GM12878 (cell line): Measurements from ENCODE around the gene CEP78. TPM values are rescaled to one million over a fixed set of nuclear protein-coding genes. Genes with fewer than 3 reads are reported as not detected.

Experiments
- ATAC-seq: fragments of 200-7000 bp; cut with Tn5 transposase; 3 replicates; pipeline ENCODE4 v1.9.1; 2020; ENCODE audit warnings: mild to moderate bottlenecking, moderate library complexity
- Bru-seq: library from RNA; stranded (reverse); fragments of 400-500 nt; gene quantifications from one replicate; lab custom pipeline; 2021; lab: Mats Ljungman, UMichigan
- BruChase-seq, 2 experiments: library from RNA; stranded (reverse); fragments of 400-500 nt; gene quantifications; one replicate each; lab custom pipeline; 2021; lab: Mats Ljungman, UMichigan
- BruUV-seq: library from RNA; stranded (reverse); fragments of 400-500 nt; replicated peaks from 2 replicates; lab custom pipeline; 2021; lab: Mats Ljungman, UMichigan
- CTCF ChIA-PET: fragments of 300-600 bp; sonication (Branson Sonifier 250); formaldehyde crosslinking; extraction: SDS; loops from one replicate; lab custom pipeline; 2021; ENCODE audit warnings: inconsistent platforms; lab: Yijun Ruan, JAX
- POLR2A ChIA-PET: fragments of 350-600 bp; formaldehyde crosslinking; extraction: SDS; loops from one replicate; lab custom pipeline; 2021; ENCODE audit warnings: inconsistent platforms; lab: Charles Lee
- RAD21 ChIA-PET: fragments of 300-600 bp; sonication (Branson Sonifier 250); formaldehyde crosslinking; loops from one replicate; lab custom pipeline; 2023; ENCODE audit warnings: antibody characterized with exemption; ENCODE audit not compliant: unreplicated experiment; lab: Charles Lee
- SMC1A ChIA-PET: fragments of 300-600 bp; sonication (Branson Sonifier 250); formaldehyde crosslinking; loops from one replicate; lab custom pipeline; 2023; ENCODE audit not compliant: unreplicated experiment, uncharacterized antibody; lab: Charles Lee
- DNase-seq: peaks from one replicate; pipeline ENCODE4 v3.0.0-alpha.2; 2011; ENCODE audit warnings: low read depth, low spot score
- FAIRE-seq: peaks from 3 replicates; lab custom pipeline; 2011; peaks lifted over from hg19 to GRCh38; lab: Jason Lieb, UNC
- H2AFZ ChIP-seq: 2 replicates; pipeline ENCODE4 v1.6.0; 2011; ENCODE audit warnings: low read depth, low read length, control low read depth; ENCODE audit not compliant: control insufficient read depth
- H3K27ac ChIP-seq: 2 replicates; pipeline ENCODE4 v1.5.1; 2011; ENCODE audit warnings: control low read depth; ENCODE audit not compliant: control insufficient read depth, insufficient read depth
- H3K27me3 ChIP-seq, 2 experiments: replicated peaks in 1 of 2; 2 replicates each; pipeline versions ENCODE4 v1.6.0 to v1.6.1; 2011; ENCODE audit warnings: low read length in 1 of 2; ENCODE audit not compliant: control insufficient read depth in 2 of 2, insufficient read depth in 2 of 2
- H3K36me3 ChIP-seq, 2 experiments: 2 replicates each; pipeline ENCODE4 v1.5.1; 2011; ENCODE audit warnings: low read length in 1 of 2; ENCODE audit not compliant: control insufficient read depth in 2 of 2, insufficient read depth in 2 of 2
- H3K4me1 ChIP-seq: 2 replicates; pipeline ENCODE4 v1.6.1; 2011; ENCODE audit warnings: mild to moderate bottlenecking, low read length, moderate library complexity, mixed read lengths; ENCODE audit not compliant: control insufficient read depth, insufficient read depth
- H3K4me2 ChIP-seq: 2 replicates; pipeline ENCODE4 v1.6.0; 2011; ENCODE audit warnings: control low read depth; ENCODE audit not compliant: control insufficient read depth, insufficient read depth
- H3K4me3 ChIP-seq: fragments of 200-600 bp; sonication (generic); 2 replicates; pipeline ENCODE4 v1.5.1; 2016
- H3K79me2 ChIP-seq: 2 replicates; pipeline ENCODE4 v1.6.0; 2011; ENCODE audit warnings: low read length; ENCODE audit not compliant: control insufficient read depth, insufficient read depth
- H3K9ac ChIP-seq: 2 replicates; pipeline ENCODE4 v1.8.0; 2011; ENCODE audit warnings: low read length, control low read depth, mixed read lengths; ENCODE audit not compliant: control insufficient read depth, insufficient read depth
- H3K9me3 ChIP-seq: replicated peaks from 3 replicates; pipeline ENCODE4 v1.5.1; 2011; ENCODE audit warnings: mild to moderate bottlenecking, low read length; ENCODE audit not compliant: control insufficient read depth, insufficient read depth
- H4K20me1 ChIP-seq: 2 replicates; pipeline ENCODE4 v1.6.0; 2011; ENCODE audit not compliant: control insufficient read depth, insufficient read depth
- CBFB ChIP-seq: IDR thresholded peaks from 2 replicates; pipeline ENCODE4 v1.6.1; 2016; ENCODE audit warnings: antibody characterized with exemption, low read depth
- CHD1 ChIP-seq: IDR thresholded peaks from 2 replicates; pipeline ENCODE4 v1.6.1; 2012; ENCODE audit warnings: low read depth, low read length, improper control_type of control experiment
- E2F4 ChIP-seq: IDR thresholded peaks from 2 replicates; pipeline ENCODE4 v1.6.1; 2012; ENCODE audit warnings: low read depth, low read length, improper control_type of control experiment
- HDAC2 ChIP-seq: fragments of 200-600 bp; sonication (generic); IDR thresholded peaks from 2 replicates; pipeline ENCODE4 v1.6.1; 2017
- MTA2 ChIP-seq: fragments of 450-650 bp; IDR thresholded peaks from 2 replicates; pipeline ENCODE4 v1.6.1; 2016; ENCODE audit warnings: low read depth, mild to moderate bottlenecking, moderate library complexity
- SMC3 ChIP-seq: IDR thresholded peaks from 2 replicates; pipeline ENCODE4 v1.6.1; 2011; ENCODE audit warnings: low read length, improper control_type of control experiment, borderline replicate concordance
- TCF7 ChIP-seq: IDR thresholded peaks from 2 replicates; pipeline ENCODE4 v1.6.1; 2014; ENCODE audit warnings: antibody characterized with exemption, borderline replicate concordance
- ZNF24 ChIP-seq: fragments of 450-650 bp; IDR thresholded peaks from 2 replicates; pipeline ENCODE4 v1.6.1; 2017; ENCODE audit warnings: antibody characterized with exemption, mild to moderate bottlenecking
- ZZZ3 ChIP-seq: IDR thresholded peaks from 2 replicates; pipeline ENCODE4 v1.6.1; 2011; ENCODE audit warnings: low read depth; ENCODE audit not compliant: control insufficient read depth, insufficient read length
- WGBS: methylation state at CpG from one replicate; pipeline ENCODE4 v1.1.6; 2016; ENCODE audit warnings: low lambda C conversion rate; ENCODE audit not compliant: insufficient replicate concordance, insufficient coverage; ENCODE audit errors: missing lambda C conversion rate; 5-methylcytosine and 5-hydroxymethylcytosine counted together
- in situ Hi-C: fragments of 300-500 bp; cut with MboI; formaldehyde crosslinking; loops from 9 replicates; pipeline ENCODE4 v1.14.3; 2018; ENCODE audit warnings: mixed read lengths
- intact Hi-C: fragments of 100-400 bp; cut with micrococcal nuclease; formaldehyde crosslinking; loops from one replicate; pipeline ENCODE4 v1.14.2; 2022; ENCODE audit not compliant: unreplicated experiment
- long read RNA-seq, 2 experiments: library from polyadenylated mRNA; unstranded; transcript quantifications; one replicate each; pipeline ENCODE4 v2.0.0, GENCODE V29; 2019 to 2020
- polyA minus RNA-seq, 3 experiments: library from RNA; depleted of rRNA, polyadenylated mRNA; stranded (reverse); fragments of >200 nt; gene quantifications; 2 replicates each; pipeline ENCODE4 v1.2.3, GENCODE V29; 2011
- polyA plus RNA-seq, 11 experiments: library from polyadenylated mRNA; depleted of rRNA in 4 of 11; unstranded in 6 of 11; stranded (reverse) in 5 of 11; fragments of >200 nt; fragmentation: Nextera tagmentation in 4 of 11; fragmentation: Illumina TruSeq in 1 of 11; extraction: Ambion mirVana in 4 of 11; extraction: Trizol in 1 of 11; gene quantifications; 1 replicate in 1 of 11; 2 replicates in 10 of 11; pipeline versions ENCODE4 v1.2.1 to v1.2.3, GENCODE V29; 2011 to 2016; ENCODE audit warnings: inconsistent platforms in 2 of 11, missing spikeins in 2 of 11, low read depth in 1 of 11
- total RNA-seq, 4 experiments: library from RNA; depleted of rRNA in 3 of 4; stranded (reverse); fragments of >200 nt in 3 of 4; fragmentation: Illumina TruSeq in 1 of 4; extraction: Trizol in 1 of 4; gene quantifications; 2 replicates each; pipeline versions ENCODE4 v1.2.1 to v1.2.3, GENCODE V29; 2013 to 2021
- TF ChIP-seq, protein P1 (sequence below): IDR thresholded peaks from 2 replicates; pipeline ENCODE4 v1.6.1; 2011; ENCODE audit warnings: borderline replicate concordance, low read depth, mild to moderate bottlenecking, moderate library complexity, low read length; ENCODE audit not compliant: insufficient read depth, poor library complexity, severe bottlenecking
- TF ChIP-seq, protein P2 (sequence below): IDR thresholded peaks from 2 replicates; pipeline ENCODE4 v1.6.1; 2012; ENCODE audit warnings: low read depth, low read length, improper control_type of control experiment
- TF ChIP-seq, protein P3 (sequence below): IDR thresholded peaks from 2 replicates; pipeline ENCODE4 v1.6.1; 2011; ENCODE audit warnings: low read depth, low read length, improper control_type of control experiment, borderline replicate concordance

Gene CEP78
- total RNA-seq (2013; cell fraction: nucleolus; rRNA removed) = 91.0 and 98.8 TPM in 2 replicates
- total RNA-seq (2014; rRNA removed) (32.7 and 44.9 TPM in 2 replicates), total RNA-seq (2014; rRNA removed; fragmentation: Illumina TruSeq; extraction: Trizol) (27.5 and 28.1 TPM in 2 replicates), total RNA-seq (2021) (32.3 and 33.8 TPM in 2 replicates), polyA plus RNA-seq (2011; rRNA removed) (28.0 and 47.6 TPM in 2 replicates), polyA plus RNA-seq (2014; fragmentation: Illumina TruSeq; extraction: Trizol) (27.7 and 30.6 TPM in 2 replicates), polyA plus RNA-seq (2014; fragmentation: Nextera tagmentation; extraction: Ambion mirVana) (1 to 10 TPM; 4.1 to 9.7 TPM), polyA plus RNA-seq (2014; rRNA removed) (18.4 and 23.1 TPM in 2 replicates), polyA plus RNA-seq (2016; fragmentation: Nextera tagmentation; extraction: Ambion mirVana) (10 to 100 TPM; 28.5 to 28.7 TPM), polyA minus RNA-seq (2011; rRNA and poly(A)+ RNA removed) (17.8 and 20.8 TPM in 2 replicates), Bru-seq, nascent RNA (percentile 63 among the genes with signal in this experiment), BruChase-seq, experiment 1, labeled RNA remaining after a 6-hour chase (percentile 71 among the genes with signal in this experiment), BruChase-seq, experiment 2, labeled RNA remaining after a 2-hour chase (percentile 70 among the genes with signal in this experiment)
- polyA plus RNA-seq (2011; ENCODE audit: low read depth) = 6.3 TPM
- 10.6 and 11.3 TPM in 2 replicates for polyA plus RNA-seq (2011; cell fraction: cytosol; rRNA removed)
- polyA plus RNA-seq (2011; cell fraction: nucleus; rRNA removed) = 31.7 and 33.1 TPM in 2 replicates
- 9.4 and 11.0 TPM in 2 replicates for polyA plus RNA-seq (2012)
- 8.3 and 10.0 TPM in 2 replicates for polyA minus RNA-seq (2011; cell fraction: cytosol; rRNA and poly(A)+ RNA removed)
- polyA minus RNA-seq (2011; cell fraction: nucleus; rRNA and poly(A)+ RNA removed) = 15.4 and 25.4 TPM in 2 replicates
- long read RNA-seq, experiment 1, full-length matches to known transcripts = 13 of 22 reads
- long read RNA-seq, experiment 1, partial matches to known transcripts = 3 of 22 reads
- long read RNA-seq, experiment 1, other reads (novel, unspliced or antisense) = 6 of 22 reads
- long read RNA-seq, experiment 2, full-length matches to known transcripts = 18 of 36 reads
- long read RNA-seq, experiment 2, partial matches to known transcripts = 10 of 36 reads
- long read RNA-seq, experiment 2, other reads (novel, unspliced or antisense) = 8 of 36 reads

- Histone ChIP-seq H3K36me3 (no peaks in the 10 kb centered on the region; a peak in 1 of 4 replicates), H2AFZ (peak within 1 kb of the TSS; percentile 92), H3K4me2 (peak within 1 kb of the TSS; percentile 70), H3K9me3 (no peaks in the 10 kb centered on the region; the same call in 2 of the 3 replicates), H3K27me3 (no peaks in the 10 kb centered on the region), H3K4me3 (peak within 1 kb of the TSS; percentile 69), H4K20me1 (no peaks in the 10 kb centered on the region), H3K27ac (peak within 1 kb of the TSS; percentile 82), H3K79me2 (peaks cover 8% of the 10 kb centered on the region), H3K9ac (peak within 1 kb of the TSS; percentile 83), H3K4me1 (no peaks in the 10 kb centered on the region; the same call in 1 of the 2 replicates)
- in situ Hi-C loops = no loop called here
- BruUV-seq = no TSS peak
- ChIA-PET CTCF (no interaction called here), POLR2A (interaction anchor here (0.6 to 1.6 kb wide), 4 partner anchors 21 to 246 kb away, joined by 3 to 7 read pairs (median 4); no protein-coding TSS in a partner anchor), SMC1A (interaction anchor here (0.8 kb wide), 1 partner anchor 254 kb away, joined by 3 read pairs; no protein-coding TSS in a partner anchor), RAD21 (interaction anchor here (0.7 kb wide), 1 partner anchor 247 kb away, joined by 5 read pairs; no protein-coding TSS in a partner anchor)
- under 1% methylated on average over 69 of the region's 87 CpGs for WGBS
- ATAC-seq (peak; percentile 97), DNase-seq (peak; percentile 68), FAIRE-seq (peak; percentile 84)
- intact Hi-C loops = loop anchor here (2.0 kb wide), 1 partner anchor 61 kb away; the partner anchor contains the start of gene PSAT1
- TF ChIP-seq, protein P1, sequence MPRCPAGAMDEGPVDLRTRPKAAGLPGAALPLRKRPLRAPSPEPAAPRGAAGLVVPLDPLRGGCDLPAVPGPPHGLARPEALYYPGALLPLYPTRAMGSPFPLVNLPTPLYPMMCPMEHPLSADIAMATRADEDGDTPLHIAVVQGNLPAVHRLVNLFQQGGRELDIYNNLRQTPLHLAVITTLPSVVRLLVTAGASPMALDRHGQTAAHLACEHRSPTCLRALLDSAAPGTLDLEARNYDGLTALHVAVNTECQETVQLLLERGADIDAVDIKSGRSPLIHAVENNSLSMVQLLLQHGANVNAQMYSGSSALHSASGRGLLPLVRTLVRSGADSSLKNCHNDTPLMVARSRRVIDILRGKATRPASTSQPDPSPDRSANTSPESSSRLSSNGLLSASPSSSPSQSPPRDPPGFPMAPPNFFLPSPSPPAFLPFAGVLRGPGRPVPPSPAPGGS = no peak
- TF ChIP-seq MTA2 = no peak
- no peak for TF ChIP-seq HDAC2
- TF ChIP-seq SMC3 = no peak
- no peak for TF ChIP-seq ZZZ3
- no peak for TF ChIP-seq TCF7
- TF ChIP-seq, protein P2, sequence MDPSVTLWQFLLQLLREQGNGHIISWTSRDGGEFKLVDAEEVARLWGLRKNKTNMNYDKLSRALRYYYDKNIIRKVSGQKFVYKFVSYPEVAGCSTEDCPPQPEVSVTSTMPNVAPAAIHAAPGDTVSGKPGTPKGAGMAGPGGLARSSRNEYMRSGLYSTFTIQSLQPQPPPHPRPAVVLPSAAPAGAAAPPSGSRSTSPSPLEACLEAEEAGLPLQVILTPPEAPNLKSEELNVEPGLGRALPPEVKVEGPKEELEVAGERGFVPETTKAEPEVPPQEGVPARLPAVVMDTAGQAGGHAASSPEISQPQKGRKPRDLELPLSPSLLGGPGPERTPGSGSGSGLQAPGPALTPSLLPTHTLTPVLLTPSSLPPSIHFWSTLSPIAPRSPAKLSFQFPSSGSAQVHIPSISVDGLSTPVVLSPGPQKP = no peak
- TF ChIP-seq ZNF24 = peak; percentile 39; the same call in 1 of the 2 replicates
- TF ChIP-seq CBFB = 0 out of 2 replicates have a peak, but pooled peaks have one; percentile 20
- TF ChIP-seq, protein P3, sequence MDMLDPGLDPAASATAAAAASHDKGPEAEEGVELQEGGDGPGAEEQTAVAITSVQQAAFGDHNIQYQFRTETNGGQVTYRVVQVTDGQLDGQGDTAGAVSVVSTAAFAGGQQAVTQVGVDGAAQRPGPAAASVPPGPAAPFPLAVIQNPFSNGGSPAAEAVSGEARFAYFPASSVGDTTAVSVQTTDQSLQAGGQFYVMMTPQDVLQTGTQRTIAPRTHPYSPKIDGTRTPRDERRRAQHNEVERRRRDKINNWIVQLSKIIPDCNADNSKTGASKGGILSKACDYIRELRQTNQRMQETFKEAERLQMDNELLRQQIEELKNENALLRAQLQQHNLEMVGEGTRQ = no peak
- TF ChIP-seq E2F4 = peak; percentile 68; the same call in 1 of the 2 replicates
- TF ChIP-seq CHD1 = no peak
Measured at GRCh38 chr9:78235762-78236550, at the start of gene CEP78. Gene CEP78, plus strand, starts transcription at chr9:78236075. Its CDS starts 276 bp downstream, at chr9:78236351.
